GM12878 (cell line): ENCODE measurements around the gene PRSS36. TPM values are rescaled to one million over a fixed set of nuclear protein-coding genes. Genes with fewer than 3 reads are reported as not detected.
A peak's percentile ranks its signal among the peaks of the same experiment; 100 is the strongest.

Experiments used
- ATAC-seq: fragments of 200-7000 bp; cut with Tn5 transposase; 3 replicates; pipeline ENCODE4 v1.9.1; 2020; ENCODE audit warnings: mild to moderate bottlenecking, moderate library complexity
- Bru-seq: library from RNA; stranded (reverse); fragments of 400-500 nt; gene quantifications from one replicate; lab custom pipeline; 2021; lab: Mats Ljungman, UMichigan
- BruChase-seq, 2 experiments: library from RNA; stranded (reverse); fragments of 400-500 nt; gene quantifications; one replicate each; lab custom pipeline; 2021; lab: Mats Ljungman, UMichigan
- BruUV-seq: library from RNA; stranded (reverse); fragments of 400-500 nt; replicated peaks from 2 replicates; lab custom pipeline; 2021; lab: Mats Ljungman, UMichigan
- CTCF ChIA-PET: fragments of 300-600 bp; sonication (Branson Sonifier 250); formaldehyde crosslinking; extraction: SDS; loops from one replicate; lab custom pipeline; 2021; ENCODE audit warnings: inconsistent platforms; lab: Yijun Ruan, JAX
- POLR2A ChIA-PET: fragments of 350-600 bp; formaldehyde crosslinking; extraction: SDS; loops from one replicate; lab custom pipeline; 2021; ENCODE audit warnings: inconsistent platforms; lab: Charles Lee
- RAD21 ChIA-PET: fragments of 300-600 bp; sonication (Branson Sonifier 250); formaldehyde crosslinking; loops from one replicate; lab custom pipeline; 2023; ENCODE audit warnings: antibody characterized with exemption; ENCODE audit not compliant: unreplicated experiment; lab: Charles Lee
- SMC1A ChIA-PET: fragments of 300-600 bp; sonication (Branson Sonifier 250); formaldehyde crosslinking; loops from one replicate; lab custom pipeline; 2023; ENCODE audit not compliant: unreplicated experiment, uncharacterized antibody; lab: Charles Lee
- DNase-seq: peaks from one replicate; pipeline ENCODE4 v3.0.0-alpha.2; 2011; ENCODE audit warnings: low read depth, low spot score
- FAIRE-seq: peaks from 3 replicates; lab custom pipeline; 2011; peaks lifted over from hg19 to GRCh38; lab: Jason Lieb, UNC
- H2AFZ ChIP-seq: 2 replicates; pipeline ENCODE4 v1.6.0; 2011; ENCODE audit warnings: low read depth, low read length, control low read depth; ENCODE audit not compliant: control insufficient read depth
- H3K27ac ChIP-seq: 2 replicates; pipeline ENCODE4 v1.5.1; 2011; ENCODE audit warnings: control low read depth; ENCODE audit not compliant: control insufficient read depth, insufficient read depth
- H3K27me3 ChIP-seq, 2 experiments: replicated peaks in 1 of 2; 2 replicates each; pipeline versions ENCODE4 v1.6.0 to v1.6.1; 2011; ENCODE audit warnings: low read length in 1 of 2; ENCODE audit not compliant: control insufficient read depth in 2 of 2, insufficient read depth in 2 of 2
- H3K36me3 ChIP-seq, 2 experiments: 2 replicates each; pipeline ENCODE4 v1.5.1; 2011; ENCODE audit warnings: low read length in 1 of 2; ENCODE audit not compliant: control insufficient read depth in 2 of 2, insufficient read depth in 2 of 2
- H3K4me1 ChIP-seq: 2 replicates; pipeline ENCODE4 v1.6.1; 2011; ENCODE audit warnings: mild to moderate bottlenecking, low read length, moderate library complexity, mixed read lengths; ENCODE audit not compliant: control insufficient read depth, insufficient read depth
- H3K4me2 ChIP-seq: 2 replicates; pipeline ENCODE4 v1.6.0; 2011; ENCODE audit warnings: control low read depth; ENCODE audit not compliant: control insufficient read depth, insufficient read depth
- H3K4me3 ChIP-seq: fragments of 200-600 bp; sonication (generic); 2 replicates; pipeline ENCODE4 v1.5.1; 2016
- H3K79me2 ChIP-seq: 2 replicates; pipeline ENCODE4 v1.6.0; 2011; ENCODE audit warnings: low read length; ENCODE audit not compliant: control insufficient read depth, insufficient read depth
- H3K9ac ChIP-seq: 2 replicates; pipeline ENCODE4 v1.8.0; 2011; ENCODE audit warnings: low read length, control low read depth, mixed read lengths; ENCODE audit not compliant: control insufficient read depth, insufficient read depth
- H3K9me3 ChIP-seq: replicated peaks from 3 replicates; pipeline ENCODE4 v1.5.1; 2011; ENCODE audit warnings: mild to moderate bottlenecking, low read length; ENCODE audit not compliant: control insufficient read depth, insufficient read depth
- H4K20me1 ChIP-seq: 2 replicates; pipeline ENCODE4 v1.6.0; 2011; ENCODE audit not compliant: control insufficient read depth, insufficient read depth
- BHLHE40 ChIP-seq, 2 experiments: fragments of 450-650 bp in 1 of 2; IDR thresholded peaks; 2 replicates each; pipeline ENCODE4 v1.6.1; 2011 to 2017; ENCODE audit warnings: low read depth in 2 of 2, borderline replicate concordance in 1 of 2, improper control_type of control experiment in 1 of 2, low read length in 1 of 2, mild to moderate bottlenecking in 1 of 2
- CREM ChIP-seq: IDR thresholded peaks from 2 replicates; pipeline ENCODE4 v1.6.1; 2014; ENCODE audit warnings: antibody characterized with exemption, low read depth
- MXI1 ChIP-seq: fragments of 150-350 bp; IDR thresholded peaks from 2 replicates; pipeline ENCODE4 v1.6.1; 2011; ENCODE audit warnings: low read depth, mild to moderate bottlenecking, inconsistent platforms, low read length, improper control_type of control experiment
- MYB ChIP-seq: fragments of 150-350 bp; IDR thresholded peaks from 2 replicates; pipeline ENCODE4 v1.6.1; 2014; ENCODE audit warnings: mild to moderate bottlenecking, low read depth, low read length, borderline replicate concordance
- MYC ChIP-seq: IDR thresholded peaks from 2 replicates; pipeline ENCODE4 v1.6.1; 2011; ENCODE audit warnings: mild to moderate bottlenecking, low read length, moderate library complexity, inconsistent platforms; ENCODE audit not compliant: insufficient read depth, insufficient replicate concordance, insufficient read length, severe bottlenecking
- SPI1 ChIP-seq: IDR thresholded peaks from 2 replicates; pipeline ENCODE4 v1.6.1; 2011; ENCODE audit warnings: low read depth, mild to moderate bottlenecking, low read length, moderate library complexity, borderline replicate concordance; ENCODE audit not compliant: insufficient read depth
- STAT1 ChIP-seq: fragments of 450-650 bp; conservative IDR thresholded peaks from 2 replicates; pipeline ENCODE4 v1.6.1; 2014; ENCODE audit warnings: antibody characterized with exemption, mild to moderate bottlenecking
- SUZ12 ChIP-seq: fragments of 200-600 bp; sonication (generic); IDR thresholded peaks from one replicate; pipeline ENCODE4 v1.6.1; 2018; ENCODE audit warnings: antibody characterized with exemption, mild to moderate bottlenecking; ENCODE audit not compliant: unreplicated experiment
- USF1 ChIP-seq: IDR thresholded peaks from 2 replicates; pipeline ENCODE4 v1.6.1; 2011; ENCODE audit warnings: borderline replicate concordance, low read depth, mild to moderate bottlenecking, moderate library complexity, mixed read lengths, low read length; ENCODE audit not compliant: insufficient read depth; ENCODE audit errors: extremely low read length
- WGBS: methylation state at CpG from one replicate; pipeline ENCODE4 v1.1.6; 2016; ENCODE audit warnings: low lambda C conversion rate; ENCODE audit not compliant: insufficient replicate concordance, insufficient coverage; ENCODE audit errors: missing lambda C conversion rate; 5-methylcytosine and 5-hydroxymethylcytosine counted together
- in situ Hi-C: fragments of 300-500 bp; cut with MboI; formaldehyde crosslinking; loops from 9 replicates; pipeline ENCODE4 v1.14.3; 2018; ENCODE audit warnings: mixed read lengths
- intact Hi-C: fragments of 100-400 bp; cut with micrococcal nuclease; formaldehyde crosslinking; loops from one replicate; pipeline ENCODE4 v1.14.2; 2022; ENCODE audit not compliant: unreplicated experiment
- long read RNA-seq, 2 experiments: library from polyadenylated mRNA; unstranded; transcript quantifications; one replicate each; pipeline ENCODE4 v2.0.0, GENCODE V29; 2019 to 2020
- polyA minus RNA-seq, 3 experiments: library from RNA; depleted of rRNA, polyadenylated mRNA; stranded (reverse); fragments of >200 nt; gene quantifications; 2 replicates each; pipeline ENCODE4 v1.2.3, GENCODE V29; 2011
- polyA plus RNA-seq, 11 experiments: library from polyadenylated mRNA; depleted of rRNA in 4 of 11; unstranded in 6 of 11; stranded (reverse) in 5 of 11; fragments of >200 nt; fragmentation: Nextera tagmentation in 4 of 11; fragmentation: Illumina TruSeq in 1 of 11; extraction: Ambion mirVana in 4 of 11; extraction: Trizol in 1 of 11; gene quantifications; 1 replicate in 1 of 11; 2 replicates in 10 of 11; pipeline versions ENCODE4 v1.2.1 to v1.2.3, GENCODE V29; 2011 to 2016; ENCODE audit warnings: inconsistent platforms in 2 of 11, missing spikeins in 2 of 11, low read depth in 1 of 11
- total RNA-seq, 4 experiments: library from RNA; depleted of rRNA in 3 of 4; stranded (reverse); fragments of >200 nt in 3 of 4; fragmentation: Illumina TruSeq in 1 of 4; extraction: Trizol in 1 of 4; gene quantifications; 2 replicates each; pipeline versions ENCODE4 v1.2.1 to v1.2.3, GENCODE V29; 2013 to 2021
- TF ChIP-seq, protein P1 (sequence below): IDR thresholded peaks from 2 replicates; pipeline ENCODE4 v1.6.1; 2012; ENCODE audit warnings: low read length, inconsistent platforms

Gene PRSS36
- not detected in 2 replicates for total RNA-seq (2013; cell fraction: nucleolus; rRNA removed)
- 0.11 and 0.44 TPM in 2 replicates for total RNA-seq (2014; rRNA removed)
- 0.13 TPM in 1 of 2 replicates, not detected in the other for total RNA-seq (2014; rRNA removed; fragmentation: Illumina TruSeq; extraction: Trizol)
- 0.46 TPM in 1 of 2 replicates, not detected in the other for total RNA-seq (2021)
- polyA plus RNA-seq (2011; ENCODE audit: low read depth), result not detected
- polyA plus RNA-seq (2011; rRNA removed), result 0.11 and 0.17 TPM in 2 replicates
- polyA plus RNA-seq (2011; cell fraction: cytosol; rRNA removed), result 0.24 and 0.25 TPM in 2 replicates
- 0.15 and 0.72 TPM in 2 replicates for polyA plus RNA-seq (2011; cell fraction: nucleus; rRNA removed)
- 0.20 and 0.21 TPM in 2 replicates for polyA plus RNA-seq (2012)
- not detected in 2 replicates for polyA plus RNA-seq (2014; fragmentation: Illumina TruSeq; extraction: Trizol)
- polyA plus RNA-seq (2014; fragmentation: Nextera tagmentation; extraction: Ambion mirVana), result not detected
- 0.20 and 0.47 TPM in 2 replicates for polyA plus RNA-seq (2014; rRNA removed)
- polyA plus RNA-seq (2016; fragmentation: Nextera tagmentation; extraction: Ambion mirVana), result 1 to 10 TPM in 1 of 2 experiments, under 1 TPM in 1; 0.17 to 1.1 TPM
- 0.52 TPM in 1 of 2 replicates, not detected in the other for polyA minus RNA-seq (2011; rRNA and poly(A)+ RNA removed)
- 2.0 TPM in 1 of 2 replicates, not detected in the other for polyA minus RNA-seq (2011; cell fraction: cytosol; rRNA and poly(A)+ RNA removed)
- 1.2 TPM in 1 of 2 replicates, not detected in the other for polyA minus RNA-seq (2011; cell fraction: nucleus; rRNA and poly(A)+ RNA removed)
- percentile 22 among the genes with signal in this experiment for Bru-seq, nascent RNA
- percentile 8 among the genes with signal in this experiment for BruChase-seq, experiment 1, labeled RNA remaining after a 6-hour chase
- percentile 11 among the genes with signal in this experiment for BruChase-seq, experiment 2, labeled RNA remaining after a 2-hour chase
- long read RNA-seq, experiment 1, result 0 reads
- long read RNA-seq, experiment 2, result 0 reads

- POLR2A ChIA-PET, result no interaction called here
- H2AFZ ChIP-seq, result no peak within 1 kb of the TSS
- in situ Hi-C loops (loop anchor here (10.0 kb wide), 1 partner anchor 725 kb away; the partner anchor contains the start of gene ZNF267), intact Hi-C loops (no loop called here)
- no peaks in the 10 kb centered on the region for H3K4me1 ChIP-seq
- RAD21 ChIA-PET, result interaction anchor here (1.2 kb wide), 1 partner anchor 183 kb away, joined by 3 read pairs; no protein-coding TSS in a partner anchor
- BruUV-seq, result no TSS peak
- ATAC-seq (no peak), DNase-seq (no peak), FAIRE-seq (no peak)
- SMC1A ChIA-PET, result interaction anchor here (1.1 kb wide), 1 partner anchor 8 kb away, joined by 3 read pairs; no protein-coding TSS in a partner anchor
- no peaks in the 10 kb centered on the region for H3K36me3 ChIP-seq
- WGBS, result 57% methylated on average over 11 of the region's 11 CpGs
- CTCF ChIA-PET, result interaction anchor here (1.3 kb wide), 1 partner anchor 233 kb away, joined by 3 read pairs; no protein-coding TSS in a partner anchor
- no peaks in the 10 kb centered on the region for H3K79me2 ChIP-seq
- no peak within 1 kb of the TSS for H3K9ac ChIP-seq
- H3K27ac ChIP-seq, result no peak within 1 kb of the TSS
- no peaks in the 10 kb centered on the region for H3K9me3 ChIP-seq
- no peaks in the 10 kb centered on the region for H3K27me3 ChIP-seq
- peaks cover 3% of the 10 kb centered on the region; the same call in 1 of the 2 replicates for H4K20me1 ChIP-seq
- no peak within 1 kb of the TSS for H3K4me3 ChIP-seq
- no peak within 1 kb of the TSS for H3K4me2 ChIP-seq
- TF ChIP-seq MXI1, result no peak
- TF ChIP-seq CREM, result no peak
- TF ChIP-seq MYC, result no peak
- no peak for TF ChIP-seq MYB
- TF ChIP-seq STAT1, result no peak
- TF ChIP-seq SUZ12, result no peak
- no peak for TF ChIP-seq BHLHE40 (IDR thresholded peaks at IDR 0.05; ENCODE audit: borderline replicate concordance in 1 of 2, low read depth in 2 of 2, low read length in 1 of 2)
- TF ChIP-seq USF1, result no peak
- no peak for TF ChIP-seq SPI1
- TF ChIP-seq, protein P1, sequence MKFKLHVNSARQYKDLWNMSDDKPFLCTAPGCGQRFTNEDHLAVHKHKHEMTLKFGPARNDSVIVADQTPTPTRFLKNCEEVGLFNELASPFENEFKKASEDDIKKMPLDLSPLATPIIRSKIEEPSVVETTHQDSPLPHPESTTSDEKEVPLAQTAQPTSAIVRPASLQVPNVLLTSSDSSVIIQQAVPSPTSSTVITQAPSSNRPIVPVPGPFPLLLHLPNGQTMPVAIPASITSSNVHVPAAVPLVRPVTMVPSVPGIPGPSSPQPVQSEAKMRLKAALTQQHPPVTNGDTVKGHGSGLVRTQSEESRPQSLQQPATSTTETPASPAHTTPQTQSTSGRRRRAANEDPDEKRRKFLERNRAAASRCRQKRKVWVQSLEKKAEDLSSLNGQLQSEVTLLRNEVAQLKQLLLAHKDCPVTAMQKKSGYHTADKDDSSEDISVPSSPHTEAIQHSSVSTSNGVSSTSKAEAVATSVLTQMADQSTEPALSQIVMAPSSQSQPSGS, result no peak
Observed at GRCh38 chr16:31149894-31150890, at the start of gene PRSS36. Gene PRSS36 (minus strand): TSS chr16:31150066. CDS start chr16:31150035, 31 bp downstream.
